Endothelial cell of umbilical vein (primary cell): ENCODE results near the gene GGN. TPM values are rescaled to one million over a fixed set of nuclear protein-coding genes. Genes with fewer than 3 reads are reported as not detected.

Source experiments
- BruUV-seq: library from RNA; stranded (reverse); fragments of 400-500 nt; replicated peaks from 2 replicates; lab custom pipeline; 2021; lab: Mats Ljungman, UMichigan
- CTCF ChIA-PET: fragments of 300-600, 350-600 bp; sonication (Branson Sonifier 250); formaldehyde crosslinking; loops from one replicate; lab custom pipeline; 2021; ENCODE audit warnings: antibody characterized with exemption, inconsistent platforms; lab: Charles Lee
- POLR2A ChIA-PET: fragments of 300-600, 350-600 bp; sonication (Branson Sonifier 250); formaldehyde crosslinking; loops from one replicate; lab custom pipeline; 2021; ENCODE audit warnings: antibody characterized with exemption, inconsistent platforms; lab: Charles Lee
- DNase-seq: peaks from one replicate; pipeline ENCODE4 v3.0.0-alpha.2; 2011; ENCODE audit warnings: low read depth, low spot score
- FAIRE-seq: peaks from 2 replicates; lab custom pipeline; 2011; peaks lifted over from hg19 to GRCh38; lab: Jason Lieb, UNC
- H2AFZ ChIP-seq: 2 replicates; pipeline ENCODE4 v1.6.0; 2012; ENCODE audit warnings: low read depth, low read length, control low read depth, inconsistent platforms
- H3K27ac ChIP-seq: 2 replicates; pipeline ENCODE4 v1.5.1; 2011; ENCODE audit warnings: low read depth, mild to moderate bottlenecking, control low read depth, low read length, moderate library complexity; ENCODE audit not compliant: insufficient read depth
- H3K27me3 ChIP-seq, 2 experiments: 2 replicates each; pipeline versions ENCODE4 v1.6.0 to v1.6.1; 2011; ENCODE audit warnings: low read length in 2 of 2, mixed read lengths in 1 of 2; ENCODE audit not compliant: control insufficient read depth in 2 of 2, insufficient read depth in 2 of 2
- H3K36me3 ChIP-seq, 2 experiments: 2 replicates in 1 of 2; 3 replicates in 1 of 2; pipeline ENCODE4 v1.5.1; 2011; ENCODE audit warnings: low read length in 2 of 2, mild to moderate bottlenecking in 1 of 2, moderate library complexity in 1 of 2; ENCODE audit not compliant: control insufficient read depth in 2 of 2, insufficient read depth in 2 of 2; ENCODE audit errors: extremely low read depth in 1 of 2
- H3K4me1 ChIP-seq: 3 replicates; pipeline ENCODE4 v1.5.1; 2011; ENCODE audit warnings: mild to moderate bottlenecking, low read length; ENCODE audit not compliant: control insufficient read depth, insufficient read depth; ENCODE audit errors: extremely low read depth
- H3K4me2 ChIP-seq: 2 replicates; pipeline ENCODE4 v1.6.1; 2011; ENCODE audit warnings: low read length, control low read depth, mixed read lengths; ENCODE audit not compliant: insufficient read depth
- H3K4me3 ChIP-seq, 3 experiments: fragments of 200-600 bp in 1 of 3; sonication (generic), shearing (Covaris generic) in 1 of 3; replicated peaks in 1 of 3; 2 replicates each; pipeline ENCODE4 v1.5.1; 2011 to 2016; ENCODE audit warnings: control low read depth in 3 of 3, low read length in 3 of 3, mild to moderate bottlenecking in 2 of 3, inconsistent platforms in 1 of 3, low read depth in 1 of 3, moderate library complexity in 1 of 3; ENCODE audit not compliant: insufficient read depth in 1 of 3
- H3K79me2 ChIP-seq: 2 replicates; pipeline ENCODE4 v1.6.0; 2012; ENCODE audit warnings: low read length, inconsistent platforms; ENCODE audit not compliant: control insufficient read depth, insufficient read depth
- H3K9ac ChIP-seq: replicated peaks from 2 replicates; pipeline ENCODE3; 2011; ENCODE audit warnings: low read length, control low read depth; ENCODE audit not compliant: insufficient read depth; ENCODE audit errors: extremely low read depth
- H3K9me1 ChIP-seq: replicated peaks from 3 replicates; pipeline ENCODE4 v1.6.0; 2011; ENCODE audit warnings: mild to moderate bottlenecking, low read length; ENCODE audit not compliant: control insufficient read depth, insufficient read depth; ENCODE audit errors: extremely low read depth
- H3K9me3 ChIP-seq: replicated peaks from 2 replicates; pipeline ENCODE4 v1.5.1; 2012; ENCODE audit warnings: low read length, inconsistent platforms; ENCODE audit not compliant: control insufficient read depth, insufficient read depth
- H4K20me1 ChIP-seq: replicated peaks from 2 replicates; pipeline ENCODE3; 2011; ENCODE audit warnings: mild to moderate bottlenecking, low read length; ENCODE audit not compliant: control insufficient read depth, insufficient read depth; ENCODE audit errors: extremely low read depth
- EZH2 ChIP-seq: IDR thresholded peaks from 2 replicates; pipeline ENCODE4 v1.6.1; 2012; ENCODE audit warnings: borderline replicate concordance, low read depth, mild to moderate bottlenecking, moderate library complexity, low read length, inconsistent platforms; ENCODE audit not compliant: severe bottlenecking
- FOS ChIP-seq: IDR thresholded peaks from 2 replicates; pipeline ENCODE4 v1.6.1; 2011; ENCODE audit warnings: mild to moderate bottlenecking, low read length, moderate library complexity, borderline replicate concordance; ENCODE audit not compliant: insufficient read depth
- GATA2 ChIP-seq: IDR thresholded peaks from 2 replicates; pipeline ENCODE4 v1.7.0; 2011; ENCODE audit warnings: low read depth, mild to moderate bottlenecking, moderate library complexity, mixed read lengths, low read length; ENCODE audit not compliant: insufficient read length, insufficient read depth
- JUN ChIP-seq: IDR thresholded peaks from 2 replicates; pipeline ENCODE4 v1.6.1; 2011; ENCODE audit warnings: borderline replicate concordance, low read depth; ENCODE audit not compliant: insufficient read length, insufficient read depth
- MYC ChIP-seq: IDR thresholded peaks from one replicate; pipeline ENCODE4 v1.6.1; 2011; ENCODE audit warnings: mild to moderate bottlenecking, low read depth, low read length
- POLR2A ChIP-seq: IDR thresholded peaks from 2 replicates; pipeline ENCODE4 v1.6.1; 2012; ENCODE audit warnings: low read depth, mild to moderate bottlenecking, control low read depth, low read length
- POLR2AphosphoS5 ChIP-seq: IDR thresholded peaks from 2 replicates; pipeline ENCODE4 v1.6.1; 2012; ENCODE audit warnings: low read depth, mild to moderate bottlenecking, control low read depth, low read length, moderate library complexity; ENCODE audit not compliant: insufficient read depth
- dilution Hi-C: fragments of 300-500 bp; cut with MboI; formaldehyde crosslinking; loops from one replicate; pipeline ENCODE4 v1.15.0; 2019; ENCODE audit warnings: low sequenced_read_pairs; ENCODE audit not compliant: extremely low pct_ligation_motif_present
- intact Hi-C: fragments of 100-400 bp; cut with micrococcal nuclease; formaldehyde crosslinking; loops from one replicate; pipeline ENCODE4 v1.10.0; 2022
- polyA plus RNA-seq, 4 experiments: library from polyadenylated mRNA; depleted of rRNA in 3 of 4; stranded (reverse) in 3 of 4; unstranded in 1 of 4; fragments of >200 nt; gene quantifications; 2 replicates each; pipeline versions ENCODE4 v1.2.1 to v1.2.3, GENCODE V29; 2011 to 2012; ENCODE audit warnings: missing spikeins in 1 of 4
- total RNA-seq: library from RNA; stranded (reverse); gene quantifications from 2 replicates; pipeline ENCODE4 v1.2.3, GENCODE V29; 2021
- TF ChIP-seq, protein P1 (sequence below), 2 donors: IDR thresholded peaks; 1 replicate in 1 of 2; 2 replicates in 1 of 2; pipeline ENCODE4 v1.5.1; 2011; ENCODE audit warnings: low read length in 2 of 2, mild to moderate bottlenecking in 2 of 2, moderate library complexity in 2 of 2, control low read depth in 1 of 2, inconsistent platforms in 1 of 2, low read depth in 1 of 2; ENCODE audit not compliant: insufficient read depth in 1 of 2; ENCODE audit errors: extremely low read depth in 1 of 2
- TF ChIP-seq, protein P2 (sequence below): IDR thresholded peaks from 2 replicates; pipeline ENCODE4 v1.6.1; 2011; ENCODE audit not compliant: insufficient read depth, insufficient read length

GGN gene
- total and polyA plus RNA-seq, 2 donors (not counting 3 experiments of a cell fraction or from before 2014, with no cell fraction given) = 0.39 to 0.88 TPM

DNA sequence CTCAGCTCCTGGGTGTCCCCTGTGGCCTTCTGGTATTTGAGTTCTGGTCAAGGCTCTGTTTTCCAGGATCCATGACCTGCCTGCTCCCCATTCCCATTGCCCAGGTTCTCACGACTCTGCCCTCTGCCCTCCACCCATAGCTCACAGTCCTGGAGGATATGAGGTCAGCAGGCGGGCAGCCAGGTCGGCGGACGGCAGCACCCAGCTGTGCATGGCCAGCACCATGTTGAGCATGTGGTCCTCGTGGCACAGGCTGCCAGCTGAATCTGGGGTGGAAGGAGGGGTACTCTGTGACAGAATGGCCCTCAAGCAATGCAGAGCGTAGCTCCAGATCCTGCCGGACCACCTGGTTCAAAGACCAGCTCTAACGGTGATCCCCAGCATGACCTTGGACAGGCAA lies 33.1 kb upstream of the GGN start:
- POLR2A ChIA-PET = no interaction called here
- H3K9me3 ChIP-seq = no peaks in the 10 kb centered on the region
- H3K27ac ChIP-seq = no peak overlapping the region
- BruUV-seq = no TSS peak
- TF ChIP-seq, protein P1, sequence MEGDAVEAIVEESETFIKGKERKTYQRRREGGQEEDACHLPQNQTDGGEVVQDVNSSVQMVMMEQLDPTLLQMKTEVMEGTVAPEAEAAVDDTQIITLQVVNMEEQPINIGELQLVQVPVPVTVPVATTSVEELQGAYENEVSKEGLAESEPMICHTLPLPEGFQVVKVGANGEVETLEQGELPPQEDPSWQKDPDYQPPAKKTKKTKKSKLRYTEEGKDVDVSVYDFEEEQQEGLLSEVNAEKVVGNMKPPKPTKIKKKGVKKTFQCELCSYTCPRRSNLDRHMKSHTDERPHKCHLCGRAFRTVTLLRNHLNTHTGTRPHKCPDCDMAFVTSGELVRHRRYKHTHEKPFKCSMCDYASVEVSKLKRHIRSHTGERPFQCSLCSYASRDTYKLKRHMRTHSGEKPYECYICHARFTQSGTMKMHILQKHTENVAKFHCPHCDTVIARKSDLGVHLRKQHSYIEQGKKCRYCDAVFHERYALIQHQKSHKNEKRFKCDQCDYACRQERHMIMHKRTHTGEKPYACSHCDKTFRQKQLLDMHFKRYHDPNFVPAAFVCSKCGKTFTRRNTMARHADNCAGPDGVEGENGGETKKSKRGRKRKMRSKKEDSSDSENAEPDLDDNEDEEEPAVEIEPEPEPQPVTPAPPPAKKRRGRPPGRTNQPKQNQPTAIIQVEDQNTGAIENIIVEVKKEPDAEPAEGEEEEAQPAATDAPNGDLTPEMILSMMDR (IDR thresholded peaks at IDR 0.05; ENCODE audit: extremely low read depth in 1 of 2, insufficient read depth in 1 of 2, low read depth in 1 of 2, low read length in 2 of 2) = no peak
- TF ChIP-seq POLR2A = no peak
- TF ChIP-seq JUN = no peak
- no peak for TF ChIP-seq MYC
- TF ChIP-seq, protein P2, sequence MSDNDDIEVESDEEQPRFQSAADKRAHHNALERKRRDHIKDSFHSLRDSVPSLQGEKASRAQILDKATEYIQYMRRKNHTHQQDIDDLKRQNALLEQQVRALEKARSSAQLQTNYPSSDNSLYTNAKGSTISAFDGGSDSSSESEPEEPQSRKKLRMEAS = no peak
- TF ChIP-seq POLR2AphosphoS5 = no peak
- no peak for TF ChIP-seq EZH2
- no peak for TF ChIP-seq GATA2
- no peak for TF ChIP-seq FOS
- no peak for DNase-seq
- no peak overlapping the region for H3K9ac ChIP-seq
- no peaks in the 10 kb centered on the region for H3K9me1 ChIP-seq
- H3K27me3 ChIP-seq = no peaks in the 10 kb centered on the region
- no peaks in the 10 kb centered on the region for H3K36me3 ChIP-seq
- intact Hi-C loops (no loop called here), dilution Hi-C loops (no loop called here)
- H3K4me3 ChIP-seq = no peak overlapping the region
- no peak overlapping the region for H2AFZ ChIP-seq
- H3K79me2 ChIP-seq = no peaks in the 10 kb centered on the region
- no peak overlapping the region for H3K4me2 ChIP-seq
- H3K4me1 ChIP-seq = no peaks in the 10 kb centered on the region
- H4K20me1 ChIP-seq = no peaks in the 10 kb centered on the region
- CTCF ChIA-PET = interaction anchor here (0.6 to 1.9 kb wide), 2 partner anchors 18 to 585 kb away, joined by 3 to 5 read pairs; partner anchors contain the start of gene FAM98C
- FAIRE-seq = no peak
